ENCODE data around the gene ALKBH7.

The ALKBH7 gene

GRCh38 chr19:6402058-6402457, 29.5 kb downstream of the ALKBH7 start:
- DNase-seq: no peak

DNA sequence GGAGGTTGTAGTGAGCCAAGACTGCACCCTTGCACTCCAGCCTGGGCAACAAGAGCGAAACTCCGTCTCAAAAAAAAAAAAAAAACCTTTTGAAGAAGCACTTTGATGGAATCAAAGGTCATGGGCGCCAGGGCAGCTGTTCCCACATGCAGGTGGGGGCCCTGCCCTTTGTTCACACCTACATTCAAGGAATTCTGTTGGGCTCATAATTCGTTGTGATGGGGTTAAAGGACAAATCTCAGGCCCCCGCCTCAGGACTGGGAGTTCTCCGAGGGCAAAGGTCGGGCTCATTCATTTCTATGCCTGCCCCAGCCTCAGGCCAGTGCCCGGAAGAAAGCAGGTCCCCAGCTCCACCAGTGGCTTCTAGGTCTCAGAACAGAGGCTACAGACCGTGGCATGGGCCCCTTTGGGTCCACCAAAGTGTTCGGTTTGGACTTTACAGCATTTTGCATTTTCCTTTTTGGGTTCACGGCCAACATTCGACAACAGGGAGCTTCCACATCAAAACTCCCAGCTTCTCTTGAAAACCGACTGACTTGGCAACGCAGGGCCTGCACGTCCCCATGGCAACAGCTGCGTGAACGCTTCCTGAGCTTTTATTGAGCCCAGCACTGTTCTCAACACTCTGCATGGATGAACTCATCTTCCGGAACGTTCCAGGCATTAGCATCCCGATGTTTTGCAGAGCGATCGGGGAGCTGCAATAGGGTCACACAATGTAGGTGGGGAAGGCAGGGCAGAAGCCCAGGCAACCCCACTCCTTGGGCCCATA, 30.4 kb downstream of the ALKBH7 start:
- no peak for DNase-seq

- no peak for DNase-seq
Observed at GRCh38 chr19:6406401-6406800, 33.8 kb downstream of the ALKBH7 start.

GRCh38 chr19:6409346-6409745, 36.8 kb downstream of the ALKBH7 start:
- DNase-seq: no peak

- no peak for DNase-seq
Observed at GRCh38 chr19:6412061-6412446, 39.5 kb downstream of the ALKBH7 start.

DNA sequence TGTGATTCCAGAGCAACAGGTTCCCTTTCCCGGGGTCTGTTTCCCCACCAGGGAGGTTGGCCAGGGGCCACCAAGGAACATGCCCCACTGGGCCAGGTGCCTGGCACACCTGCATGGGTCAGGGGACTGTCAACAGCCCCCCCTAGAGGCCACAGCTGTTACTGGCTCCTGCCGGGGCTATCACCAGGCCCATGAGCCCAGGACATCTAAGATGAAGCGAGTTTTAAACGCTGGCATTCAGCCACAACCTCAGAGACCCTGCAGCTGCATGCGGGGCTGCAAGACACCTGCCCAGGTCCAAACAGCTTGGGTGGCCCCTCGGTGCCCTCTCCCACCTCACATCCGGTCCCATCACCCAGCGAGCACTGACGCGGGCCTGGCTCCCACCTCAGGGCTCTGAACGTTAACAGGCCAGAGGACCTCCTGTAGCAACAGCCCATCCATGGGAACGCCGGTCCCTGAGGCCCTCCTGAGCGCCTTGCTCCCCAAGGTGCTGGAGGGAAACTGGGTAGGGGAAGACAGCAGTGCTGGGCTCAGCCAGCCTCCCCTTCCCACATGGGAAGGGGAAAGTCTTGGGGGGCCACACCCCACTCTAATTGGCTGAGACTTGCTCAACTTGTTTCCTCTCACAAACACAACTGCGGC, 40.0 kb downstream of the ALKBH7 start:
- DNase-seq: peak; percentile 44 to 47

DNA sequence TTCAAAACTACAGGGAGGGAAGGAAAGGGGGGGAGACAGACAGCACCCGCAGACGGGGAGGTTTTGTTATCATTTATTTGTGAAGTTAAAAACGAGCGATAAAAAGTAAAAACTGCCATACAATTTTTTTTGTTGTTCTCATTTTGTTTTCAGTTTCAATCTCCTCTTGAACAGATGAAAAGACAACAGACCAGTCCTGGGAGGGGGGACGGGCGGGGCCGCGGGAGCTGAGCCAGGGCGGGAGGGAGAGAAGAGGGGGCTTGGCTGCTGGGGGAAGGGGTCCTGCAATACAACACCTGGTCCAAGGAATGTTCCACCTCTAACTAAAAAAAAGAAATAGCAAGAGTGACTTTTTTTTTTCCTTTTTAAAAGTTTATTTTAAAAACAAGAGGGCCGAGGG, 40.7 kb downstream of the ALKBH7 start:
- DNase-seq: no peak

DNA sequence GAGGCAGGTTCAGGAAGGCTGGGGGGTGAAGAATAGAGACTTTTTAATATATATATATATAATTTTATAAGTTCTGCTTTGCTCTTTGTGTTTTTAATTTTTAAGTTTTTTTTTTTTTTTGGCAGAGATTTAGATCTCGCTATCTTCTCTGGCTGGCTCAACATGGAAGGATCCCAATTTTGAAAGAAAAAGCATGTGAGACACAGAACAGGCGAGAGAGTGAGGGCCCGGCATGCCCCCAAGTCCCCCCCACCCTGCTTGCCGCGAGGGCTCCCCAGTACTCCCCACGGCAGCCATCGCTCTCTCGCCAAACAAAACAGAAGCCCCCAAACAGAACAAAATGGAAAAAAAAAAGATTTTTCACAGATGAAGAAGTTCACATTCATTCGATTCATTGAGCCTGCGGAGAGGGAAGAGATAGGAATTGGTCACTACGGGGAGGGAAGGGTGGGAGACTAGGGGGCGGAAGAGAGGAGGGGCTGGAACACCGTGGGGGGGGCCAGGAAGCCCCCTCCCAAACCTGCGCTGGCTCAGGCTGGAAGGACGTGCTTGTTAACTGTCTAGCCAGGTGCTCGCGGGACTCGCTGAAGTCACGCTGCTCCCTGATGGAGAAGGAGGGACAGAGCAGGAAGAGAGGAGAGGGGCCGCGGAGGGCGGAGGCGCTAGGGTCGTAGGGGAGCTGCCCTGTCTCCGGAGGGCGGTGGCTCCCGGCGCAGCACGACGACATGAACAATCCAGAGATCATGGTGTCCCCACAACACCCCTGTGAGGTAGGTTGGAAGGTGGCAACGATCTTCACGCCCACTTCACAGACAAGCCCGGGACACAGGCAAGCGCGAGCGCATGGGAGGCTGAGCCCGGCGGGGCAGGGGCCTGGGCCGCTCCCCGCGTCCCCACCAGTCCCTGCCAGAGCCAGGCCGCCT, 41.4 kb downstream of the ALKBH7 start:
- DNase-seq: no peak

- no peak for DNase-seq
Observed at GRCh38 chr19:6414793-6415590, 42.4 kb downstream of the ALKBH7 start.

- no peak for DNase-seq
Observed at GRCh38 chr19:6415591-6416190, 43.1 kb downstream of the ALKBH7 start.

- DNase-seq: no peak
Observed at GRCh38 chr19:6416658-6417405, 44.2 kb downstream of the ALKBH7 start.

- DNase-seq: no peak
Observed at GRCh38 chr19:6417713-6418561, 45.3 kb downstream of the ALKBH7 start.

DNA sequence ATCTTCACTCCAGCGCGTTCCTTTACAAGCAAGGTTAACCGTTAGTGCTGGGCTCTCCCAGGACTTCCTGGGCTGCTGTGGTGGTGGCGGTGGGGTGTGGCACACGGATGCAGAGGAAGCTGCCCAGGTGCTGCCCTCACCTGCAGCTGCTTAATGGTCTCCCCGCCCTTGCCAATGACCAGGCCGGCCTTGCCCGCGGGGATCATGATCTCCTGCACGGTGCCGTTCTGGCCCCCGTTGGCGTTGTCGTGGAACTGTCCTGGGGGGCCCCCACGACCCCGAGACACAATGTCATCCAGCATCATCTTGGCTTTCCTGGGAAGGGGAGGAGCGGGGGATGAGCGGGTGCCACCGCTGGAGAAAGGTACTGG, 46.0 kb downstream of the ALKBH7 start:
- DNase-seq: no peak

- no peak for DNase-seq
Observed at GRCh38 chr19:6421075-6422014, 48.8 kb downstream of the ALKBH7 start.

DNA sequence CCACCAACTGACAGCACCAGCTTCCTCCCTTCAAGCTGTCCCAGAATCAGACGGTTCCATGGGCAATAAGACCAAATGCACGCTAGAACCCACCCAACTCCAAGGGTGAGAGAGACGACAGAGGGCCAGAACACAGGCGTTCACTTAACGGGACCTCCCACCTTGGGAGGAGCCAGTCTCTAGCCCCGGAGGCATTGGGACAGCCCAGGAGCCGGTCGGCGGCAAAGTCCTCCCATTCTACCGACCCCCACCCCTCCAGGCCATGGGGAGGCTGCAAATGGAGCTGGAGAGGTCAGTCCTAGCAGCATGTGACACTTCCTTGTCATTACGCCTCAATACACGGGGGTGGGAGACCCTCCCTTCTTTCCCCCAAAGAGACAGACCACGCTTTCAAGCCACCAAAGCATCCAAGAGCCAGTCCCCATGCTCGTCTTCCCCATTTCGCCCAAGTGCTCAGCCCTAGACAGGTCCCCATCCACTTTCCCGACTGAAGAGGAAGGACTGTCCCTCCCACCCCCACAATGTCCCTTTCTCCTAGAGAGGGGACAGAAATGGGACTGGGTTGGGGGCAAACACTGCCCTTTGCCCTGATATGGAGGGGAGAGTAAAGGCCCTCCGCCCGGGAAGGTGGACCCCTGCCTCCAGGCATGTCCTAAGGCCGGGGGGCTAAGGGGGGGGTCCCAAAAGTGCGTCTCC, 51.1 kb downstream of the ALKBH7 start:
- DNase-seq: no peak

GRCh38 chr19:6424195-6424938, 51.8 kb downstream of the ALKBH7 start, which contains the start of gene KHSRP:
TSS of gene KHSRP (minus strand) at chr19:6424811. CDS start at chr19:6424701, 110 bp downstream.
- peak; percentile 36 to 41 for DNase-seq

Data from activated CD4-positive, alpha-beta T cell treated with anti-CD3 and anti-CD28 coated beads for 4 hours (primary cell).